ENCODE results near the gene ST8SIA4.

- no peak for TF ChIP-seq POLR2AphosphoS5 (IDR thresholded peaks at IDR 0.05; ENCODE audit: low read depth, low read length)
- TF ChIP-seq POLR2A (IDR thresholded peaks at IDR 0.05; ENCODE audit: low read depth, low read length): no peak
Observed at GRCh38 chr5:100768221-100768620, 134.9 kb downstream of the ST8SIA4 start.
